ENCODE measurements around the gene NAPA.

GRCh38 chr19:47459477-47459876 lies 55.4 kb downstream of the NAPA start:
- TF ChIP-seq CTCF (IDR thresholded peaks at IDR 0.05) (no peak), E2F4 (CRISPR knock-in tag; IDR thresholded peaks at IDR 0.05; ENCODE audit: borderline replicate concordance, low read depth) (no peak), TP53 (CRISPR knock-in tag; IDR thresholded peaks at IDR 0.05) (no peak), NR2C2 (CRISPR knock-in tag; IDR thresholded peaks at IDR 0.05) (no peak), AR (CRISPR knock-in tag; IDR thresholded peaks at IDR 0.05) (no peak), TEAD4 (CRISPR knock-in tag; IDR thresholded peaks at IDR 0.05) (no peak), NFE2L1 (CRISPR knock-in tag; IDR thresholded peaks at IDR 0.05) (no peak), CREM (CRISPR knock-in tag; IDR thresholded peaks at IDR 0.05) (no peak)
- TF ChIP-seq, protein P1, sequence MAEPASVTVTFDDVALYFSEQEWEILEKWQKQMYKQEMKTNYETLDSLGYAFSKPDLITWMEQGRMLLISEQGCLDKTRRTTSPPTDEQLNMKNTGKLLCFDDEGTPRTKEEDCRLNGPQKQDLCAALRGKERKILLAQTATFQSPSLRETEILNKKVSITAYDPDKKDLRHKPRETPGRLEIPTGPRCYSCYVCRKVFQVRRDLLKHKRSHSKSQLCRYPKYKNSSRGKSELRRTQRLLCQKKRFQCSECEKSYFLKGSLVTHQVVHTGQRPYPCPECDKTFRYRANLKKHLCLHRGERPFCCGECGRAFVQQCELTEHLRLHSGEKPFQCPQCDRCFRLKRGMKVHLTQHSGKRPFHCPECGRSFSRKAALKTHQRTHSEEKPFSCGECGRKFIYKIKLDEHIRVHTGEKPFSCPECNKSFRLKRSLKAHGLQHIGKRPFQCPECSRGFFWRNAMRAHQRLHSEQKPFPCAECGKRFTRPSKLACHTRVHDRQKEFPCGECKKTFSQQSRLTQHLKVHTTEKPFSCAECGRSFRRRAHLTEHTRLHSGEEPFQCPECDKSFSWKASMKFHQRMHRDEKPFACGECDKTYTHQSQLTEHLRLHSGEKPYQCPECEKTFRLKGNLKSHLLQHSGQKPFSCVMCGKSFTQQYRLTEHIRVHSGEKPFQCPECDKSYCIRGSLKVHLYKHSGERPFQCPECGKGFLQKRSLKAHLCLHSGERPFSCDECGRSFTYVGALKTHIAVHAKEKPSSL (CRISPR knock-in tag; conservative IDR thresholded peaks at IDR 0.05), result no peak
- TF ChIP-seq, protein P2, sequence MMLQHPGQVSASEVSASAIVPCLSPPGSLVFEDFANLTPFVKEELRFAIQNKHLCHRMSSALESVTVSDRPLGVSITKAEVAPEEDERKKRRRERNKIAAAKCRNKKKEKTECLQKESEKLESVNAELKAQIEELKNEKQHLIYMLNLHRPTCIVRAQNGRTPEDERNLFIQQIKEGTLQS (CRISPR knock-in tag; conservative IDR thresholded peaks at IDR 0.05), result no peak
- TF ChIP-seq, protein P3, sequence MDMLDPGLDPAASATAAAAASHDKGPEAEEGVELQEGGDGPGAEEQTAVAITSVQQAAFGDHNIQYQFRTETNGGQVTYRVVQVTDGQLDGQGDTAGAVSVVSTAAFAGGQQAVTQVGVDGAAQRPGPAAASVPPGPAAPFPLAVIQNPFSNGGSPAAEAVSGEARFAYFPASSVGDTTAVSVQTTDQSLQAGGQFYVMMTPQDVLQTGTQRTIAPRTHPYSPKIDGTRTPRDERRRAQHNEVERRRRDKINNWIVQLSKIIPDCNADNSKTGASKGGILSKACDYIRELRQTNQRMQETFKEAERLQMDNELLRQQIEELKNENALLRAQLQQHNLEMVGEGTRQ (CRISPR knock-in tag; IDR thresholded peaks at IDR 0.05), result no peak
